ENCODE results near the gene CACNA2D3. TPM values are rescaled to one million over a fixed set of nuclear protein-coding genes. Genes with fewer than 3 reads are reported as not detected.

Gene CACNA2D3
- total RNA-seq, 2 donors from 2014 or later: 0.97 TPM; not detected in 1

DNA sequence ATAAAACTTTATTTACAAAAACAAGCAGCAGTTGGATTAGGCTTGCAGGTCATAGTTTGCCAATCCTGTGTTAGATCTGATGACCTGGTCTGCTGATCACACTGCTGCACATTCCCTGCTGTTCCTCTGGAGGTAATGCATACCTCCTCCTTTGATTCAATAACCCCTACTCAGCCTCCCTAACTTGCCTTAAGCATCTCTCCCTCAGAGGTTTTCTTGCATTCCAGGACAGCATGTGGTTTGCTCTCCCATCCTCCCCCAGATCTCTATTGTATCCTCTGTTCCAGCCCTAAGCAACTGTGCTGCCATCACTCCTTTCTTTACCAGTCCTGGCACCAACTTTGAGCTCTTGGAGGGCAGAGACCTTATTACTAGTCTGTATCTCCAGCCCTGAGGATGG, 63.4 kb downstream of the CACNA2D3 start:
- Histone ChIP-seq H3K4me3 (ENCODE audit: low read length) (no peak overlapping the region), H3K27me3 (ENCODE audit: control insufficient read depth, insufficient read depth, low read length, poor library complexity, severe bottlenecking) (no peaks in the 10 kb centered on the region), H3K9ac (ENCODE audit: extremely low read depth, low read length, poor library complexity, severe bottlenecking) (no peak overlapping the region), H3K27ac (ENCODE audit: low read depth, low read length) (no peak overlapping the region), H3K4me1 (ENCODE audit: control insufficient read depth, insufficient read depth, low read length) (no peaks in the 10 kb centered on the region), H3K36me3 (ENCODE audit: control insufficient read depth, insufficient read depth, low read length) (no peaks in the 10 kb centered on the region), H3K9me3 (ENCODE audit: control insufficient read depth, low read length) (no peaks in the 10 kb centered on the region)
- TF ChIP-seq, protein P1, sequence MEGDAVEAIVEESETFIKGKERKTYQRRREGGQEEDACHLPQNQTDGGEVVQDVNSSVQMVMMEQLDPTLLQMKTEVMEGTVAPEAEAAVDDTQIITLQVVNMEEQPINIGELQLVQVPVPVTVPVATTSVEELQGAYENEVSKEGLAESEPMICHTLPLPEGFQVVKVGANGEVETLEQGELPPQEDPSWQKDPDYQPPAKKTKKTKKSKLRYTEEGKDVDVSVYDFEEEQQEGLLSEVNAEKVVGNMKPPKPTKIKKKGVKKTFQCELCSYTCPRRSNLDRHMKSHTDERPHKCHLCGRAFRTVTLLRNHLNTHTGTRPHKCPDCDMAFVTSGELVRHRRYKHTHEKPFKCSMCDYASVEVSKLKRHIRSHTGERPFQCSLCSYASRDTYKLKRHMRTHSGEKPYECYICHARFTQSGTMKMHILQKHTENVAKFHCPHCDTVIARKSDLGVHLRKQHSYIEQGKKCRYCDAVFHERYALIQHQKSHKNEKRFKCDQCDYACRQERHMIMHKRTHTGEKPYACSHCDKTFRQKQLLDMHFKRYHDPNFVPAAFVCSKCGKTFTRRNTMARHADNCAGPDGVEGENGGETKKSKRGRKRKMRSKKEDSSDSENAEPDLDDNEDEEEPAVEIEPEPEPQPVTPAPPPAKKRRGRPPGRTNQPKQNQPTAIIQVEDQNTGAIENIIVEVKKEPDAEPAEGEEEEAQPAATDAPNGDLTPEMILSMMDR (conservative IDR thresholded peaks at IDR 0.05): no peak
- H3K27me3 Mint-ChIP-seq (ENCODE audit: insufficient read depth): no peaks in the 10 kb centered on the region
- no peaks in the 10 kb centered on the region for H3K9me3 Mint-ChIP-seq
- H3K27ac Mint-ChIP-seq: no peak overlapping the region
- no peak for DNase-seq
- H3K4me1 Mint-ChIP-seq: no peaks in the 10 kb centered on the region
- no peak overlapping the region for H3K4me3 Mint-ChIP-seq
- no peaks in the 10 kb centered on the region for H3K36me3 Mint-ChIP-seq (ENCODE audit: low read depth)

- DNase-seq: peak; percentile 90
- no peaks in the 10 kb centered on the region for H3K36me3 Mint-ChIP-seq (ENCODE audit: low read depth)
- peaks cover 8% of the 10 kb centered on the region for H3K4me1 Mint-ChIP-seq
- Histone ChIP-seq H3K9ac (ENCODE audit: extremely low read depth, low read length, poor library complexity, severe bottlenecking) (no peak overlapping the region), H3K27me3 (ENCODE audit: control insufficient read depth, insufficient read depth, low read length, poor library complexity, severe bottlenecking) (no peaks in the 10 kb centered on the region), H3K4me1 (ENCODE audit: control insufficient read depth, insufficient read depth, low read length) (no peaks in the 10 kb centered on the region), H3K36me3 (ENCODE audit: control insufficient read depth, insufficient read depth, low read length) (no peaks in the 10 kb centered on the region), H3K27ac (ENCODE audit: low read depth, low read length) (no peak overlapping the region), H3K9me3 (ENCODE audit: control insufficient read depth, low read length) (no peaks in the 10 kb centered on the region), H3K4me3 (ENCODE audit: low read length) (no peak overlapping the region)
- 42 to 63% methylated on average over 3 to 6 of the region's 6 CpGs for WGBS, 2 experiments (ENCODE audit: insufficient coverage in 1 of 2, insufficient read length in 1 of 2)
- no peak overlapping the region for H3K4me3 Mint-ChIP-seq
- no peaks in the 10 kb centered on the region for H3K9me3 Mint-ChIP-seq
- TF ChIP-seq, protein P1 (conservative IDR thresholded peaks at IDR 0.05): no peak
- H3K27me3 Mint-ChIP-seq (ENCODE audit: insufficient read depth): no peaks in the 10 kb centered on the region
- H3K27ac Mint-ChIP-seq: no peak overlapping the region
These were observed 65.9 kb downstream of the CACNA2D3 start for GRCh38 chr3:54188176-54188791.

- H3K4me1 Mint-ChIP-seq: peaks cover 9% of the 10 kb centered on the region
- H3K4me3 Mint-ChIP-seq: no peak overlapping the region
- no peak overlapping the region for H3K27ac Mint-ChIP-seq
- Histone ChIP-seq H3K9ac (ENCODE audit: extremely low read depth, low read length, poor library complexity, severe bottlenecking) (no peak overlapping the region), H3K27ac (ENCODE audit: low read depth, low read length) (no peak overlapping the region), H3K36me3 (ENCODE audit: control insufficient read depth, insufficient read depth, low read length) (no peaks in the 10 kb centered on the region), H3K4me1 (ENCODE audit: control insufficient read depth, insufficient read depth, low read length) (no peaks in the 10 kb centered on the region), H3K9me3 (ENCODE audit: control insufficient read depth, low read length) (no peaks in the 10 kb centered on the region), H3K27me3 (ENCODE audit: control insufficient read depth, insufficient read depth, low read length, poor library complexity, severe bottlenecking) (no peaks in the 10 kb centered on the region), H3K4me3 (ENCODE audit: low read length) (no peak overlapping the region)
- 87% methylated on average over 4 of the region's 4 CpGs; no CpG with 5 or more reads in 1 of the 2 experiments for WGBS, 2 experiments (ENCODE audit: insufficient coverage in 1 of 2, insufficient read length in 1 of 2)
- no peaks in the 10 kb centered on the region for H3K36me3 Mint-ChIP-seq (ENCODE audit: low read depth)
- TF ChIP-seq, protein P1 (conservative IDR thresholded peaks at IDR 0.05): no peak
- DNase-seq: no peak
- no peaks in the 10 kb centered on the region for H3K9me3 Mint-ChIP-seq
- H3K27me3 Mint-ChIP-seq (ENCODE audit: insufficient read depth): no peaks in the 10 kb centered on the region
These were observed 68.9 kb downstream of the CACNA2D3 start for GRCh38 chr3:54191220-54191619.

All from endodermal cell (in vitro differentiated cells).